Endodermal cell (in vitro differentiated cells): ENCODE measurements around the gene SSBP3. TPM values are rescaled to one million over a fixed set of nuclear protein-coding genes. Genes with fewer than 3 reads are reported as not detected.

Experiments
- DNase-seq: peaks from one replicate; pipeline ENCODE4 v3.0.0-alpha.2; 2017
- H3K27ac ChIP-seq: 2 replicates; pipeline ENCODE4 v1.5.1; 2013; ENCODE audit warnings: mild to moderate bottlenecking, low read depth, low read length, moderate library complexity
- H3K27me3 ChIP-seq: 2 replicates; pipeline ENCODE4 v1.6.1; 2013; ENCODE audit warnings: mild to moderate bottlenecking, low read length, moderate library complexity; ENCODE audit not compliant: insufficient read depth, control insufficient read depth, poor library complexity, severe bottlenecking
- H3K36me3 ChIP-seq: 2 replicates; pipeline ENCODE4 v1.7.0; 2013; ENCODE audit warnings: mild to moderate bottlenecking, low read length, moderate library complexity; ENCODE audit not compliant: control insufficient read depth, insufficient read depth
- H3K4me1 ChIP-seq: one replicate; pipeline ENCODE4 v1.7.0; 2013; ENCODE audit warnings: low read length; ENCODE audit not compliant: control insufficient read depth, insufficient read depth
- H3K4me3 ChIP-seq: 2 replicates; pipeline ENCODE4 v1.5.1; 2013; ENCODE audit warnings: mild to moderate bottlenecking, low read length, moderate library complexity
- H3K9ac ChIP-seq: 2 replicates; pipeline ENCODE4 v1.6.1; 2013; ENCODE audit warnings: mild to moderate bottlenecking, low read length, moderate library complexity; ENCODE audit not compliant: poor library complexity, severe bottlenecking; ENCODE audit errors: extremely low read depth
- H3K9me3 ChIP-seq: 2 replicates; pipeline ENCODE4 v1.6.1; 2013; ENCODE audit warnings: mild to moderate bottlenecking, low read length, moderate library complexity; ENCODE audit not compliant: control insufficient read depth
- H3K27ac Mint-ChIP-seq: 2 replicates; pipeline ENCODE4 v1.8.0; 2020; ENCODE audit warnings: mixed read lengths
- H3K27me3 Mint-ChIP-seq: 2 replicates; pipeline ENCODE4 v1.8.0; 2021; ENCODE audit warnings: mild to moderate bottlenecking, mixed read lengths; ENCODE audit not compliant: insufficient read depth
- H3K36me3 Mint-ChIP-seq: 2 replicates; pipeline ENCODE4 v1.8.0; 2020; ENCODE audit warnings: low read depth, mixed read lengths
- H3K4me1 Mint-ChIP-seq: 2 replicates; pipeline ENCODE4 v1.8.0; 2020; ENCODE audit warnings: mixed read lengths
- H3K4me3 Mint-ChIP-seq: 2 replicates; pipeline ENCODE4 v1.8.0; 2020; ENCODE audit warnings: mild to moderate bottlenecking, moderate library complexity, mixed read lengths
- H3K9me3 Mint-ChIP-seq: 2 replicates; pipeline ENCODE4 v1.8.0; 2020; ENCODE audit warnings: mild to moderate bottlenecking, mixed read lengths
- CTCF ChIP-seq: fragments of 200-600 bp; sonication (generic); conservative IDR thresholded peaks from 2 replicates; pipeline ENCODE4 v1.5.0; 2021; ENCODE audit warnings: antibody characterized with exemption, mild to moderate bottlenecking
- WGBS, 2 experiments: methylation state at CpG; one replicate each; pipeline versions ENCODE4 v1.1.5 to v1.1.7; 2013; ENCODE audit warnings: missing lambda C conversion rate in 2 of 2, mixed read lengths in 1 of 2; ENCODE audit not compliant: insufficient coverage in 1 of 2, insufficient read length in 1 of 2; 5-methylcytosine and 5-hydroxymethylcytosine counted together
- total RNA-seq, 2 donors: library from RNA; stranded (reverse); fragmentation: NEBNext Ultra II Directional in 1 of 2; extraction: Animal tissue kit (Norgen Biotek cat#: 25700) in 1 of 2; gene quantifications; 2 replicates in 1 of 2; 3 replicates in 1 of 2; pipeline ENCODE4 v1.2.1, GENCODE V29; 2021

Gene SSBP3
- total RNA-seq, 2 donors from 2014 or later, result 342 TPM

DNA sequence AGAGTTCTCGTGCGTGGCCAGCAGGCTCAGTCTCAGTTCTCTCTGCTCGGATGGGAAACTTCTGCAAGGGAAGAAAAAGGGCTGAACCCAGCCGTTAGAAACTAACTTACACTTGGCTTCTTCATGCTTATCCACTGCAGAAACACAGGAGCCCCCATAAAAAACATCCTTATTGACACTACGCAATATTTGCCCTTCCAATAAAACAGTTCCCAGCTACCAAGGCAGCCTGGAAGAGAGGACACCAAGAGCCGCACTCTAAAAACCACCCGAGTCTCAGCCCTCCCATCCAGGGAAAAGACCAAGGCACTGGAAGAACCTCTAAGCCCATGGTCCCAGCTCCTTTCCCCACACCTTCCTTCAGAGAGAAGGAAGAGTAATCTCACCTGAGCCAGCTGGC, 61.1 kb downstream of the SSBP3 start:
- DNase-seq, result no peak
- Histone ChIP-seq H3K9me3 (no peaks in the 10 kb centered on the region), H3K27ac (no peak overlapping the region), H3K4me1 (peaks cover 46% of the 10 kb centered on the region), H3K36me3 (peaks cover 78% of the 10 kb centered on the region), H3K4me3 (no peak overlapping the region), H3K9ac (no peak overlapping the region), H3K27me3 (no peaks in the 10 kb centered on the region)
- H3K9me3 Mint-ChIP-seq, result no peaks in the 10 kb centered on the region
- H3K36me3 Mint-ChIP-seq, result peaks cover 52% of the 10 kb centered on the region
- TF ChIP-seq CTCF, result no peak
- 77 to 79% methylated on average over 5 to 7 of the region's 7 CpGs for WGBS, 2 experiments
- H3K4me3 Mint-ChIP-seq, result no peak overlapping the region
- peaks cover 72% of the 10 kb centered on the region for H3K4me1 Mint-ChIP-seq
- no peaks in the 10 kb centered on the region for H3K27me3 Mint-ChIP-seq
- H3K27ac Mint-ChIP-seq, result peak overlapping the region; percentile 4

DNA sequence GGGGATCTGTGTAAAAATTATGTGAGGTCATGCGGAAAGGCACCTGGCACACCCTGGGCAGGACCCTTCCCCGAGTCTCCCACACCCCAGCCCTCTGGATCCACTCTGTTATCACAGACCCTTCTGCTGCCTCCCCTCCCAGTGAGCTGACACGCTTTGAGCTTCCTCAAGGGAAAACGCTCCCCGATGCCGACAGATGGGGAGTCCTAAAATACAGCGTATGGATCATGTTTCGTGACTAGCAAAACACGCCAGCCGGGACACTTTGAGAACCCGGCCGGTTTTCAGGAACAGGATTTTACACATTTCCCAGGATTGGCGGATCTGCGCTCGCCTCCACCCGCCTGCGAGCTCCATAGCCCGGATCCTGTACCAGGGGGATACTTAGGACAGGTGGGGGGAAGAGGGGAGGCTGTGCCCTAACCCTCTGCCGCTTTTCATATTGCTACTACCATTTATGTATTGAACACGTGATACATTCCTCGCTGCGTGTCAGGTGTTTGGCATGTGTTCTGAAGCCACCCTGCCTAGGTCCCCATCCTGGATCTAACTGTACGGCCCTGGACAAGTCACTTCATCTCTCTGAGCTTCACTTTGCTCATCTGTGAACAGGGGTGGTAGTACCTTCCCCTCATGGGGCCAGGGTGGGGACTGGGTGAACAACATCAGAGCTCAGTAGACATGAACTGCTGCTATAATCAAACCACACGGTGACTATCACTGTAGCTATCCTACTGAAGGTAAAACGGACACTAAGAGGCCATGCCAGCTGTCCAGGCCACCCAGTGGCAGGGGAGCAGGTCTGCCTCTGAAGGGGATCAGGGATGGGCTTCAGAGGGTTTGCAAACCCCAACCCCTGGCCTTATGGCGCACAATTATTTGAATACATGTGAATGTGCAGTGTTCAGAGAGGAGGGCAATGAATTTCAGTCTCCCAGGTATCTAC, 63.2 kb downstream of the SSBP3 start:
- Mint-ChIP-seq H3K4me3 (no peak overlapping the region), H3K4me1 (peaks cover 71% of the 10 kb centered on the region), H3K27me3 (no peaks in the 10 kb centered on the region), H3K9me3 (no peaks in the 10 kb centered on the region), H3K36me3 (peaks cover 49% of the 10 kb centered on the region), H3K27ac (peak overlapping the region; percentile 91)
- 86 to 88% methylated on average over 16 to 26 of the region's 26 CpGs for WGBS, 2 experiments
- DNase-seq, result peak; percentile 50
- Histone ChIP-seq H3K9ac (peak overlapping the region; percentile 21), H3K9me3 (no peaks in the 10 kb centered on the region), H3K27ac (peak overlapping the region; percentile 67), H3K36me3 (peaks cover 78% of the 10 kb centered on the region), H3K4me1 (peaks cover 47% of the 10 kb centered on the region), H3K4me3 (no peak overlapping the region), H3K27me3 (no peaks in the 10 kb centered on the region)
- TF ChIP-seq CTCF, result peak; percentile 57

- WGBS, 2 experiments, result 63% methylated on average over 2 of the region's 2 CpGs; no CpG with 5 or more reads in 1 of the 2 experiments
- Histone ChIP-seq H3K27ac (peak overlapping the region; percentile 67), H3K4me1 (peaks cover 47% of the 10 kb centered on the region), H3K27me3 (no peaks in the 10 kb centered on the region), H3K4me3 (no peak overlapping the region), H3K9ac (peak overlapping the region; percentile 21), H3K9me3 (no peaks in the 10 kb centered on the region), H3K36me3 (peaks cover 75% of the 10 kb centered on the region)
- TF ChIP-seq CTCF, result no peak
- DNase-seq, result peak; percentile 74
- no peaks in the 10 kb centered on the region for H3K9me3 Mint-ChIP-seq
- H3K4me3 Mint-ChIP-seq, result no peak overlapping the region
- peaks cover 44% of the 10 kb centered on the region for H3K36me3 Mint-ChIP-seq
- no peaks in the 10 kb centered on the region for H3K27me3 Mint-ChIP-seq
- H3K4me1 Mint-ChIP-seq, result peaks cover 70% of the 10 kb centered on the region
- peak overlapping the region; percentile 91 for H3K27ac Mint-ChIP-seq
These were observed 63.9 kb downstream of the SSBP3 start for GRCh38 chr1:54342288-54342687.
